Gastroesophageal sphincter (tissue), 4 donors: Measurements from ENCODE around the gene STEAP4. TPM values are rescaled to one million over a fixed set of nuclear protein-coding genes. Genes with fewer than 3 reads are reported as not detected.

Experiments used
- ATAC-seq: fragments of 150-250 bp; one replicate; pipeline ENCODE4 v1.9.1; 2016; ENCODE audit warnings: mild to moderate bottlenecking, moderate library complexity
- H3K27ac ChIP-seq, 4 donors: fragments of 200-600 bp; sonication (generic) in 3 of 4; 1 replicate in 3 of 4; 2 replicates in 1 of 4; pipeline ENCODE4 v1.5.1; 2016 to 2019
- H3K27me3 ChIP-seq: fragments of 200-600 bp; sonication (generic); one replicate; pipeline ENCODE4 v1.5.1; 2019
- H3K36me3 ChIP-seq, 2 donors: fragments of 200-600 bp; sonication (generic); one replicate each; pipeline ENCODE4 v1.5.1; 2019; ENCODE audit warnings: control low read depth in 1 of 2
- H3K4me1 ChIP-seq, 3 donors: fragments of 200-600 bp; sonication (generic); 1 replicate in 2 of 3; 2 replicates in 1 of 3; pipeline ENCODE4 v1.5.1; 2016 to 2019; ENCODE audit warnings: control low read depth in 2 of 3
- H3K4me3 ChIP-seq, 2 donors: fragments of 200-600 bp; sonication (generic); one replicate each; pipeline ENCODE4 v1.5.1; 2019; ENCODE audit warnings: mild to moderate bottlenecking in 1 of 2, moderate library complexity in 1 of 2
- H3K9me3 ChIP-seq, 3 donors: fragments of 200-600 bp; sonication (generic); one replicate each; pipeline ENCODE4 v1.5.1; 2017 to 2019; ENCODE audit warnings: control low read depth in 2 of 3
- EP300 ChIP-seq: sonication (generic); formaldehyde crosslinking; IDR thresholded peaks from one replicate; pipeline ENCODE4 v1.6.1; 2017; ENCODE audit warnings: antibody characterized with exemption, mild to moderate bottlenecking
- POLR2A ChIP-seq, 2 donors: fragments of 450-650 bp; IDR thresholded peaks; one replicate each; pipeline ENCODE4 v1.6.1; 2017; ENCODE audit warnings: antibody characterized with exemption in 2 of 2, mild to moderate bottlenecking in 2 of 2, moderate library complexity in 1 of 2
- POLR2AphosphoS5 ChIP-seq: sonication (generic); formaldehyde crosslinking; IDR thresholded peaks from one replicate; pipeline ENCODE4 v1.6.1; 2017; ENCODE audit warnings: antibody characterized with exemption
- WGBS, 2 donors: methylation state at CpG; one replicate each; pipeline ENCODE4 v1.1.5; 2018; ENCODE audit warnings: low coverage in 1 of 2; 5-methylcytosine and 5-hydroxymethylcytosine counted together
- total RNA-seq, 4 donors: library from RNA; depleted of rRNA; stranded (reverse); fragments of >200 nt; gene quantifications; one replicate each; pipeline ENCODE4 v1.1.0, GENCODE V29; 2016
- TF ChIP-seq, protein P1 (sequence below), 4 experiments: fragments of 200-600 bp in 2 of 4; fragments of 450-650 bp in 2 of 4; sonication (generic) in 1 of 4; IDR thresholded peaks; one replicate each; pipeline ENCODE4 v1.5.1; 2017 to 2019; ENCODE audit warnings: antibody characterized with exemption in 4 of 4, mild to moderate bottlenecking in 2 of 4, moderate library complexity in 2 of 4

STEAP4 gene
- total RNA-seq, 4 donors from 2014 or later = 21.5 to 68.2 (median 38.5) TPM

- H3K27ac ChIP-seq = no peak overlapping the region
- ATAC-seq = no peak
- TF ChIP-seq, protein P1, sequence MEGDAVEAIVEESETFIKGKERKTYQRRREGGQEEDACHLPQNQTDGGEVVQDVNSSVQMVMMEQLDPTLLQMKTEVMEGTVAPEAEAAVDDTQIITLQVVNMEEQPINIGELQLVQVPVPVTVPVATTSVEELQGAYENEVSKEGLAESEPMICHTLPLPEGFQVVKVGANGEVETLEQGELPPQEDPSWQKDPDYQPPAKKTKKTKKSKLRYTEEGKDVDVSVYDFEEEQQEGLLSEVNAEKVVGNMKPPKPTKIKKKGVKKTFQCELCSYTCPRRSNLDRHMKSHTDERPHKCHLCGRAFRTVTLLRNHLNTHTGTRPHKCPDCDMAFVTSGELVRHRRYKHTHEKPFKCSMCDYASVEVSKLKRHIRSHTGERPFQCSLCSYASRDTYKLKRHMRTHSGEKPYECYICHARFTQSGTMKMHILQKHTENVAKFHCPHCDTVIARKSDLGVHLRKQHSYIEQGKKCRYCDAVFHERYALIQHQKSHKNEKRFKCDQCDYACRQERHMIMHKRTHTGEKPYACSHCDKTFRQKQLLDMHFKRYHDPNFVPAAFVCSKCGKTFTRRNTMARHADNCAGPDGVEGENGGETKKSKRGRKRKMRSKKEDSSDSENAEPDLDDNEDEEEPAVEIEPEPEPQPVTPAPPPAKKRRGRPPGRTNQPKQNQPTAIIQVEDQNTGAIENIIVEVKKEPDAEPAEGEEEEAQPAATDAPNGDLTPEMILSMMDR (IDR thresholded peaks at IDR 0.05) = no peak
- TF ChIP-seq POLR2A (IDR thresholded peaks at IDR 0.05) = no peak
- TF ChIP-seq EP300 = no peak
- TF ChIP-seq POLR2AphosphoS5 = no peak
- WGBS, 2 donors = 71 to 80% methylated on average over 1 of the region's 2 CpGs
- no peaks in the 10 kb centered on the region for H3K4me1 ChIP-seq
- H3K4me3 ChIP-seq = no peak overlapping the region
- H3K9me3 ChIP-seq = no peaks in the 10 kb centered on the region
- H3K36me3 ChIP-seq = no peaks in the 10 kb centered on the region
- H3K27me3 ChIP-seq = peaks cover 5% of the 10 kb centered on the region
Measured at GRCh38 chr7:88346357-88346756, 39.7 kb upstream of the STEAP4 start.

DNA sequence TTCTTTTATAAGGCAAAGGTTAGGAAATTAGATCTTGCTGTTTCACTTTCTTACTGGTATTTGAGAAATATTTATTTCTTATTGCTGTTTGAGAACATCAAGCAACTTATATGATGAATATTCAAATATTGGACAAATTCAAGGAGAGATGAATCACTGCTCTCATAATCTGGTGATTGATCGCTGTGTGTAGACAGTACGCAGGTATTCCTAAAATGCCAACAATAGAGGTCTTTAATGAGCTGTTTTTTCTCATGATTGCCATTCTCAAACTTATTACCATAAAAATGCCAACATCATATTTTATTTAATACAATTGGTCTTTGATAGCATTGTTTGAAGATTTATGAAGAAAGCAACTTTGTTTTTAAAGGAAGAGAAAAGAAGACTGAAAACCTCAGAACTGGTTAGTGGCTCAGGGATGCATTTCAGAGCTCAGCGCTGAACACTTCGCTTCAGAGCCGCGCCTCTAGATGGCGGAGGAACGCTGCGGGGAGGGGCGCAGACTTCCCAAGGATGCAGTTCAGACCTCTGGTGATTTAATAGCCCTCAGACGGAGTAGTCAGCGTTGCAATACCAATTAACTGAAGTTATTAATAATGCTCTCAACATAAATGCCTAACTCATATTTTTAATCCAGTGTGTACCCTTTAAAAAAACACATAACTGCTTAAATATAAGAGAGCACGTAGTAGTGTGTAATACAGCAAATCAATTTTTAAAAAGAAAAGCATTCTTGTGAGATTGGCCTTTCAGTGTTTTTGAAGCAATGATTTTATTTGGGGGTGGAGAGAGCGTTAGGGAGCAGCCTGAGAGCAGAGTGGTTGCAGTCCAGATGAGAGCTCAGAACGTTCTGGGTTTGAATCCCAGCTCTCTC lies 38.5 kb upstream of the STEAP4 start:
- Histone ChIP-seq H3K27ac (no peak overlapping the region), H3K4me3 (no peak overlapping the region), H3K4me1 (no peaks in the 10 kb centered on the region), H3K36me3 (no peaks in the 10 kb centered on the region), H3K27me3 (peaks cover 5% of the 10 kb centered on the region), H3K9me3 (no peaks in the 10 kb centered on the region)
- no peak for TF ChIP-seq POLR2A (IDR thresholded peaks at IDR 0.05)
- TF ChIP-seq EP300 = no peak
- TF ChIP-seq POLR2AphosphoS5 = no peak
- TF ChIP-seq, protein P1 (IDR thresholded peaks at IDR 0.05) = peak in 3 of 4 experiments; percentile 14 to 52 (median 25)
- ATAC-seq = peak; percentile 65
- 25 to 34% methylated on average over 12 to 15 of the region's 15 CpGs for WGBS, 2 donors

DNA sequence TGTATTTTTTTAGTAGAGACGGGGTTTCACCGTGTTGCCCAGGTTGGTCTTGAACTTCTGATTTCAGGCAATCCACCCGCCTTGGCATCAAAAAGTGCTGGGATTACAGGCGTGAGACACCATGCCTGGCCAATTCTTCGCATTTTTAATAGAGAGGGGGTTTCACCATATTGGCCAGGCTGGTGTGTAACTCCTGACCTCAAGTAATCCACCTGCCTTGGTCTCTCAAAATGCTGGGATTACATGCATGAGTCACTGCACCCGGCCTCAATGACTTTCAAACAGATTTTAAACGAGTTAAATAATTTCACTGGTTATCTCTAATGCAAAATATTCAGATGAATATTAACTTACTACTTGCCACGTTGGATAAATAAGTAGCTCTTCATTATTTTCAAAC lies 37.6 kb upstream of the STEAP4 start:
- TF ChIP-seq POLR2AphosphoS5 (no peak), POLR2A (IDR thresholded peaks at IDR 0.05) (no peak), EP300 (no peak)
- TF ChIP-seq, protein P1 (IDR thresholded peaks at IDR 0.05) = no peak
- Histone ChIP-seq H3K27ac (no peak overlapping the region), H3K27me3 (peaks cover 5% of the 10 kb centered on the region), H3K4me1 (no peaks in the 10 kb centered on the region), H3K36me3 (no peaks in the 10 kb centered on the region), H3K4me3 (no peak overlapping the region), H3K9me3 (no peaks in the 10 kb centered on the region)
- no peak for ATAC-seq
- WGBS, 2 donors = 70 to 79% methylated on average over 5 of the region's 8 CpGs

DNA sequence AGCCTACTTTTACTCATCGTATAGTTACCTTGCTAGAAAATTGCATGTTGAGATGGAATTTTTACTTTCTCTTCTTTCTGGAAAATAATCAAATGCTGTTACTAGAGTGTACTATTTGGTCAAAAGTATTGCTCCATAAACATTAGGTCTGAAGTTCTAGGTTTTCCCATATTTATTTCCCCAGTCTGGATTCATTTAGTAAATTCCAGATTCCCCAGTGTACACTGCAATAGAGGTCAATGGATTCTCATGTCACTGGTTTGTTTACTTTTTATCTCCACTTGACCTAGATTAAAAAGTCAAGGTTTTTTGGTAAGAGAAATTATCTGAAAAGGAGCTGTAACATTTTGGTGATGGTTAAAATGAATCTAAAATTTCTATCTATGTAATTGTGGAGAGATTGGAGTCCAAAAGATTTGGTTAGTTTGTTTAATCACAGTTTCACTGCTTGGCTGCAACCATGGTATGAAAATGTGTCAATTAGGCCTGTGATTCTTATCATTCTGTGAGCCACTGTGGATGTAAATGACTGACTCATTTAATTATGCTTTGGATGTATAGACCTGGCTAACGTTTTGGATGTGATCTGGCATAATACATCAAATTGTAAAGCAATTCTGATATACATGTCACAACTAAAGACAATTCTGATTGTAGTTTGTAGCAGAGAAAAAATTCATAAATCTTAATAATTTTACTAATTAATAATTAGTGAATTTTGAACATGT lies 32.7 kb upstream of the STEAP4 start:
- H3K36me3 ChIP-seq = no peaks in the 10 kb centered on the region
- H3K9me3 ChIP-seq = no peaks in the 10 kb centered on the region
- peak; percentile 48 for ATAC-seq
- H3K27ac ChIP-seq = no peak overlapping the region
- TF ChIP-seq POLR2A (IDR thresholded peaks at IDR 0.05) (no peak), EP300 (no peak), POLR2AphosphoS5 (no peak)
- TF ChIP-seq, protein P1 (IDR thresholded peaks at IDR 0.05) = no peak
- WGBS, 2 donors = 62 to 63% methylated on average over 2 of the region's 2 CpGs
- H3K27me3 ChIP-seq = no peaks in the 10 kb centered on the region
- no peaks in the 10 kb centered on the region for H3K4me1 ChIP-seq
- no peak overlapping the region for H3K4me3 ChIP-seq
